Endothelial cell (in vitro differentiated cells): ENCODE data around the gene PRRT2. TPM values are rescaled to one million over a fixed set of nuclear protein-coding genes. Genes with fewer than 3 reads are reported as not detected.

Experiments used
- DNase-seq: peaks from one replicate; pipeline ENCODE4 v3.0.0; 2021; ENCODE audit warnings: low spot score
- H3K27ac Mint-ChIP-seq: one replicate; pipeline ENCODE4 v1.8.0; 2021; ENCODE audit warnings: mixed read lengths, inconsistent platforms; ENCODE audit not compliant: unreplicated experiment
- H3K27me3 Mint-ChIP-seq: one replicate; pipeline ENCODE4 v1.8.0; 2021; ENCODE audit warnings: mild to moderate bottlenecking, moderate library complexity, mixed read lengths, inconsistent platforms; ENCODE audit not compliant: unreplicated experiment
- H3K36me3 Mint-ChIP-seq: one replicate; pipeline ENCODE4 v1.8.0; 2021; ENCODE audit warnings: mild to moderate bottlenecking, low read depth, mixed read lengths, inconsistent platforms; ENCODE audit not compliant: unreplicated experiment
- H3K4me1 Mint-ChIP-seq: one replicate; pipeline ENCODE4 v1.8.0; 2021; ENCODE audit warnings: mild to moderate bottlenecking, mixed read lengths, inconsistent platforms; ENCODE audit not compliant: unreplicated experiment
- H3K4me3 Mint-ChIP-seq: one replicate; pipeline ENCODE4 v1.8.0; 2021; ENCODE audit warnings: mild to moderate bottlenecking, mixed read lengths, inconsistent platforms; ENCODE audit not compliant: unreplicated experiment
- H3K9me3 Mint-ChIP-seq: one replicate; pipeline ENCODE4 v1.8.0; 2021; ENCODE audit warnings: mixed read lengths, inconsistent platforms; ENCODE audit not compliant: unreplicated experiment
- CTCF ChIP-seq: fragments of 200-600 bp; sonication (generic); IDR thresholded peaks from one replicate; pipeline ENCODE4 v1.5.0; 2021; ENCODE audit warnings: antibody characterized with exemption; ENCODE audit not compliant: unreplicated experiment
- total RNA-seq: library from RNA; stranded (reverse); fragmentation: NEBNext Ultra II Directional; extraction: Animal tissue kit (Norgen Biotek cat#: 25700); gene quantifications from one replicate; pipeline ENCODE4 v1.2.1, GENCODE V29; 2021; ENCODE audit not compliant: unreplicated experiment

Gene PRRT2
- total RNA-seq, 1 donor from 2014 or later, result 15.0 TPM

GRCh38 chr16:29818082-29818481 lies 6.1 kb downstream of the PRRT2 start:
- Mint-ChIP-seq H3K36me3 (peaks cover 20% of the 10 kb centered on the region), H3K4me1 (peaks cover 42% of the 10 kb centered on the region), H3K27ac (no peak overlapping the region), H3K4me3 (peak overlapping the region; percentile 75), H3K27me3 (peaks cover 15% of the 10 kb centered on the region), H3K9me3 (no peaks in the 10 kb centered on the region)
- TF ChIP-seq CTCF, result no peak
- no peak for DNase-seq

DNA sequence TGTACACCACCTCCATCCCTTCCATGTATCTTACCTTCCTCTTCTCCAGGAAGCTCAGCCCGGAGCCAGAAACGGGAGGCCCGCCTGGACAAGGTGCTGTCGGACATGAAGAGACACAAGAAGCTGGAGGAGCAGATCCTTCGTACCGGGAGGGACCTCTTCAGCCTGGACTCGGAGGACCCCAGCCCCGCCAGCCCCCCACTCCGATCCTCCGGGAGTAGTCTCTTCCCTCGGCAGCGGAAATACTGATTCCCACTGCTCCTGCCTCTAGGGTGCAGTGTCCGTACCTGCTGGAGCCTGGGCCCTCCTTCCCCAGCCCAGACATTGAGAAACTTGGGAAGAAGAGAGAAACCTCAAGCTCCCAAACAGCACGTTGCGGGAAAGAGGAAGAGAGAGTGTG lies 7.5 kb downstream of the PRRT2 start:
- no peak for TF ChIP-seq CTCF
- Mint-ChIP-seq H3K27ac (peak overlapping the region; percentile 36), H3K4me1 (peaks cover 31% of the 10 kb centered on the region), H3K9me3 (no peaks in the 10 kb centered on the region), H3K4me3 (peak overlapping the region; percentile 40), H3K27me3 (peaks cover 8% of the 10 kb centered on the region), H3K36me3 (peaks cover 20% of the 10 kb centered on the region)
- DNase-seq, result no peak

GRCh38 chr16:29820271-29820701 lies 8.3 kb downstream of the PRRT2 start, which contains the start of gene MVP:
Gene MVP, plus strand, starts transcription at chr16:29820462. Its CDS starts 10,088 bp downstream, at chr16:29830550.
- H3K4me3 Mint-ChIP-seq, result peak within 1 kb of the TSS; percentile 68
- H3K9me3 Mint-ChIP-seq, result no peaks in the 10 kb centered on the region
- peaks cover 27% of the 10 kb centered on the region for H3K4me1 Mint-ChIP-seq
- no peak for TF ChIP-seq CTCF
- no peak for DNase-seq
- H3K27me3 Mint-ChIP-seq, result peaks cover 11% of the 10 kb centered on the region
- peaks cover 20% of the 10 kb centered on the region for H3K36me3 Mint-ChIP-seq
- peak within 1 kb of the TSS; percentile 36 for H3K27ac Mint-ChIP-seq

DNA sequence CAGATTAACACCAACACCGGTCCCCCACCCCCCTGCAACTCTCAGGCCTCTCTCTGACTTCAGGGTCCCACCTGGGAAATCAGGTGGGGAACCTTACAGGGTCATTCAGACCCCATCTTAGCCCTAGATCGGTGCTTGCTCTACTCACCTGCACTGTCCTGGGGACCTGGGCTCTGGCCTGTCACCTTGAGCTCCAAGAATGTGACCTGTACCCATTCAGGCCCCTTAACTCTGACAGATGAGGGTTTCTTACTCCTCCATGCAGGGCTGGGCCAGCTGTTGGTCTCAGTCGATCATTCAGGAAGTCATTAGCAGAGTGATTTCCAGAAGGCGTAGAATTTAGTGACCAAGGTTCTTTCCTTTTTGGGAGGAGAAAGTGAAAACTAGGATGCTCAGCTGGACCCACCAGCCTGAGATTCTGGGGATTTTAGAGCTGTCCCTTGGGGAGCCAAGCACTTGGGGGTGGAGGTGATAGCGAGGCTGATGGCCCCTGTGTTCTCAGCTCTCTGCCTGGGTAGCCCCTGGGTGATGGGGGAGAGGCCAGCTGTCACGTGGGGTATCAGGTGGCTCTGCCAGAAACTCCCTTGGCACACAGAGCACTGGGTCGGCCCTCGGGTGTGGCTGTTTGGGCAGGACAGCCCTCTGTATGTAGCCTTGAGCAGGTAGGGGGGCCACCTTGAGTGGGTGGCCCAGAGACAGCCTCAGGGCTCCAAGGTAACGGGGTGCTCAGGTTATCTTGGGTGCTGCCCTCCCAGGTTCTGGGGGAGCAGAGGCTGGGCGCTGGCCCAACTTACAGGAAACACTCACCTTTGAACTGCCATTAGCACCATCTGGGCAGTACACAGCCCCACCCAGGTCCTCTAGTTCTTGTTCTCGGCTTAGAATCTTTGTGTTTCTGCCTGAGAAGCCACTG lies 9.0 kb downstream of the PRRT2 start:
- Mint-ChIP-seq H3K27me3 (peaks cover 10% of the 10 kb centered on the region), H3K4me3 (no peak overlapping the region)

More for the DNA sequence above, 9.0 kb downstream of the PRRT2 start:
- no peak for DNase-seq
- H3K27ac Mint-ChIP-seq, result no peak overlapping the region
- H3K4me1 Mint-ChIP-seq, result peaks cover 26% of the 10 kb centered on the region
- H3K36me3 Mint-ChIP-seq, result peaks cover 20% of the 10 kb centered on the region
- TF ChIP-seq CTCF, result no peak
- H3K9me3 Mint-ChIP-seq, result no peaks in the 10 kb centered on the region
